Esophagus muscularis mucosa (tissue), 4 donors: ENCODE measurements around the gene CTPS2.

ENCODE experiments used
- EP300 ChIP-seq: sonication (generic); formaldehyde crosslinking; IDR thresholded peaks from one replicate; pipeline ENCODE4 v1.6.1; 2017; ENCODE audit warnings: antibody characterized with exemption
- POLR2A ChIP-seq: fragments of 450-650 bp; IDR thresholded peaks from one replicate; pipeline ENCODE4 v1.6.1; 2017; ENCODE audit warnings: antibody characterized with exemption, moderate library complexity, mild to moderate bottlenecking, low read depth
- TF ChIP-seq, protein P1 (sequence below), 3 experiments: fragments of 200-600 bp in 2 of 3; fragments of 450-650 bp in 1 of 3; sonication (generic) in 2 of 3; IDR thresholded peaks; one replicate each; pipeline ENCODE4 v1.5.1; 2017 to 2019; ENCODE audit warnings: antibody characterized with exemption in 3 of 3, mild to moderate bottlenecking in 2 of 3, moderate library complexity in 1 of 3

DNA sequence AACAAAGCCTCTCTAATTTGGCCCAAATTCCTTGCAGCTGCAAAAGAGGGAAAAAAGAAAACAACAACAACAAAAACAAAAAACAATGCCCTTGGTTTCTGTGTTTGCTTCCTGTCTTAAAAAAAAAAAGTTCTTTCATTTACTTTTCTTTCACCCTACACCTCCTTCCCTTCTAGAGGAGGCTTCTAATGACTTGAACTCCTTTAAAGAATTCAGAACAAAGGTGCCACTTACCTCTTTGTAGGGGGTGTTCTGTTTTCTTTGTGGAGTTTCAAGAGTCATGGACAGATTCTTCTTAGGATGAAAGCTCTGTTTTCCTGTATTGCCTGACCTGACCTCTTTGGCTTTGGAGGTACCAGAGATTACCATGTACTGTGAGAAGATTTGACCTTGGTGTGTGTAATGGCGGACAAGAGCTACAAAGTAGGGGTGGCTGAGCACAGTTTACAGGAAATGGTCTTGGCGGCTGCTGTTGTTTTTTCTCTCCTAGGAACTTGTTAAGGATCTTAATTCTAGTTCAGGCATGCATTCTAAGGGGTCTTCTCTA lies 134.9 kb downstream of the CTPS2 start:
- TF ChIP-seq, protein P1, sequence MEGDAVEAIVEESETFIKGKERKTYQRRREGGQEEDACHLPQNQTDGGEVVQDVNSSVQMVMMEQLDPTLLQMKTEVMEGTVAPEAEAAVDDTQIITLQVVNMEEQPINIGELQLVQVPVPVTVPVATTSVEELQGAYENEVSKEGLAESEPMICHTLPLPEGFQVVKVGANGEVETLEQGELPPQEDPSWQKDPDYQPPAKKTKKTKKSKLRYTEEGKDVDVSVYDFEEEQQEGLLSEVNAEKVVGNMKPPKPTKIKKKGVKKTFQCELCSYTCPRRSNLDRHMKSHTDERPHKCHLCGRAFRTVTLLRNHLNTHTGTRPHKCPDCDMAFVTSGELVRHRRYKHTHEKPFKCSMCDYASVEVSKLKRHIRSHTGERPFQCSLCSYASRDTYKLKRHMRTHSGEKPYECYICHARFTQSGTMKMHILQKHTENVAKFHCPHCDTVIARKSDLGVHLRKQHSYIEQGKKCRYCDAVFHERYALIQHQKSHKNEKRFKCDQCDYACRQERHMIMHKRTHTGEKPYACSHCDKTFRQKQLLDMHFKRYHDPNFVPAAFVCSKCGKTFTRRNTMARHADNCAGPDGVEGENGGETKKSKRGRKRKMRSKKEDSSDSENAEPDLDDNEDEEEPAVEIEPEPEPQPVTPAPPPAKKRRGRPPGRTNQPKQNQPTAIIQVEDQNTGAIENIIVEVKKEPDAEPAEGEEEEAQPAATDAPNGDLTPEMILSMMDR (IDR thresholded peaks at IDR 0.05) = no peak
- no peak for TF ChIP-seq POLR2A
- no peak for TF ChIP-seq EP300
